ENCODE data around the gene NAP1L1. TPM values are rescaled to one million over a fixed set of nuclear protein-coding genes. Genes with fewer than 3 reads are reported as not detected.

Gene NAP1L1
- total and polyA plus RNA-seq, 2 experiments from 2014 or later = 658 to 996 TPM

GRCh38 chr12:76065917-76066316 lies 18.6 kb downstream of the NAP1L1 start (continued):
- TF ChIP-seq ZNF331 (CRISPR knock-in tag; IDR thresholded peaks at IDR 0.05; ENCODE audit: low read depth) (no peak), CREB1 (CRISPR knock-in tag; IDR thresholded peaks at IDR 0.05; ENCODE audit: low read depth) (no peak), REST (IDR thresholded peaks at IDR 0.05; ENCODE audit: unreplicated experiment) (no peak), POLR2AphosphoS5 (IDR thresholded peaks at IDR 0.05; ENCODE audit: low read depth) (no peak), STAT1 (IDR thresholded peaks at IDR 0.05; ENCODE audit: unreplicated experiment) (no peak), CTCF (conservative IDR thresholded peaks at IDR 0.05; ENCODE audit: low read depth in 2 of 2) (no peak), NANOG (IDR thresholded peaks at IDR 0.05; ENCODE audit: borderline replicate concordance) (no peak), ETS1 (IDR thresholded peaks at IDR 0.05) (no peak), EZH2phosphoT487 (IDR thresholded peaks at IDR 0.05; ENCODE audit: unreplicated experiment) (no peak)

- H3K36me3 Mint-ChIP-seq (ENCODE audit: low read depth) = peaks cover 88% of the 10 kb centered on the region
- peaks cover 63% of the 10 kb centered on the region for H4K20me1 ChIP-seq (replicated peaks; ENCODE audit: insufficient read depth)
Observed at GRCh38 chr12:76064904-76065303, 19.6 kb downstream of the NAP1L1 start.

More at GRCh38 chr12:76064904-76065303, 19.6 kb downstream of the NAP1L1 start:
- DNase-seq (ENCODE audit: low spot score) = no peak
- H3K4me2 ChIP-seq = no peak overlapping the region
- Mint-ChIP-seq H3K4me3 (no peak overlapping the region), H3K4me1 (peaks cover 41% of the 10 kb centered on the region), H3K27ac (peak overlapping the region; percentile 40; the same call in 1 of the 2 replicates), H3K9me3 (no peaks in the 10 kb centered on the region), H3K27me3 (ENCODE audit: insufficient read depth, low read depth, poor library complexity) (no peaks in the 10 kb centered on the region)
- H3K9me2 ChIP-seq (ENCODE audit: insufficient read depth) = no peaks in the 10 kb centered on the region
- H3K27me3 ChIP-seq (ENCODE audit: insufficient read depth) = no peaks in the 10 kb centered on the region
- H3K36me3 ChIP-seq (ENCODE audit: insufficient read depth) = peaks cover 30% of the 10 kb centered on the region; the same call in 1 of the 2 replicates
- H2AFZ ChIP-seq = no peak overlapping the region
- H3K4me3 ChIP-seq = no peak overlapping the region
- H3K27ac ChIP-seq (ENCODE audit: low read depth) = no peak overlapping the region
- H3K79me2 ChIP-seq (replicated peaks; ENCODE audit: insufficient read depth) = peaks cover 100% of the 10 kb centered on the region
- TF ChIP-seq STAT1 (IDR thresholded peaks at IDR 0.05; ENCODE audit: unreplicated experiment) = no peak
- peaks cover 16% of the 10 kb centered on the region for H3K4me1 ChIP-seq (ENCODE audit: insufficient read depth)
- no peaks in the 10 kb centered on the region for H3F3A ChIP-seq (replicated peaks; ENCODE audit: low read depth)
- no peak for ATAC-seq
